Measurements from ENCODE around the gene TMEM169. TPM values are rescaled to one million over a fixed set of nuclear protein-coding genes. Genes with fewer than 3 reads are reported as not detected.

TMEM169 gene
- polyA plus RNA-seq, 1 experiment: 0.16 TPM

DNA sequence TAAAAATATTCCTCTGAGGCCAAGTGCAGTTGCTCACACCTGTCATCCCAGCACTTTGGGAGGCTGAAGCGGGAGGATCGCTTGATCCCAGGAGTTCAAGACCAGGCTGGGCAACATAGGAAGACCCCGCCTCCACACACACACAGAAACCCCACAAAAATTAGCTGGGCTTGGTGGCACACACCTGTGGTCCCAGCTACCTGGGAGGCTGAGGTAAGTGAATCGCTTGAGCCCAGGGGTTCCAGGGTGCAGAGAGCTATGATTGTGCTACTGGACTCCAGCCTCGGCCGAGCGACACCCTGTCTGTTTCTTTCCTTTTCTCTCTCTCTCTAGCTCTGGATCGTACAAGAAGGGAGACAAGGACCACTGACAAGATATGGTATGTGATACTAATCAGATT lies 25.6 kb downstream of the TMEM169 start:
- TF ChIP-seq, protein P1, sequence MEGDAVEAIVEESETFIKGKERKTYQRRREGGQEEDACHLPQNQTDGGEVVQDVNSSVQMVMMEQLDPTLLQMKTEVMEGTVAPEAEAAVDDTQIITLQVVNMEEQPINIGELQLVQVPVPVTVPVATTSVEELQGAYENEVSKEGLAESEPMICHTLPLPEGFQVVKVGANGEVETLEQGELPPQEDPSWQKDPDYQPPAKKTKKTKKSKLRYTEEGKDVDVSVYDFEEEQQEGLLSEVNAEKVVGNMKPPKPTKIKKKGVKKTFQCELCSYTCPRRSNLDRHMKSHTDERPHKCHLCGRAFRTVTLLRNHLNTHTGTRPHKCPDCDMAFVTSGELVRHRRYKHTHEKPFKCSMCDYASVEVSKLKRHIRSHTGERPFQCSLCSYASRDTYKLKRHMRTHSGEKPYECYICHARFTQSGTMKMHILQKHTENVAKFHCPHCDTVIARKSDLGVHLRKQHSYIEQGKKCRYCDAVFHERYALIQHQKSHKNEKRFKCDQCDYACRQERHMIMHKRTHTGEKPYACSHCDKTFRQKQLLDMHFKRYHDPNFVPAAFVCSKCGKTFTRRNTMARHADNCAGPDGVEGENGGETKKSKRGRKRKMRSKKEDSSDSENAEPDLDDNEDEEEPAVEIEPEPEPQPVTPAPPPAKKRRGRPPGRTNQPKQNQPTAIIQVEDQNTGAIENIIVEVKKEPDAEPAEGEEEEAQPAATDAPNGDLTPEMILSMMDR (IDR thresholded peaks at IDR 0.05; ENCODE audit: low read depth, low read length): no peak
- ChIA-PET CTCF (no interaction called here), POLR2A (no interaction called here)
- no peak for DNase-seq (ENCODE audit: low read depth, low spot score)
- Histone ChIP-seq H3K9me3 (ENCODE audit: control insufficient read depth, insufficient read depth, low read length) (no peaks in the 10 kb centered on the region), H3K27me3 (ENCODE audit: control insufficient read depth, insufficient read depth, low read length) (no peaks in the 10 kb centered on the region), H3K4me3 (ENCODE audit: low read depth, low read length) (no peak overlapping the region), H3K27ac (ENCODE audit: low read depth, low read length) (no peak overlapping the region)

DNA sequence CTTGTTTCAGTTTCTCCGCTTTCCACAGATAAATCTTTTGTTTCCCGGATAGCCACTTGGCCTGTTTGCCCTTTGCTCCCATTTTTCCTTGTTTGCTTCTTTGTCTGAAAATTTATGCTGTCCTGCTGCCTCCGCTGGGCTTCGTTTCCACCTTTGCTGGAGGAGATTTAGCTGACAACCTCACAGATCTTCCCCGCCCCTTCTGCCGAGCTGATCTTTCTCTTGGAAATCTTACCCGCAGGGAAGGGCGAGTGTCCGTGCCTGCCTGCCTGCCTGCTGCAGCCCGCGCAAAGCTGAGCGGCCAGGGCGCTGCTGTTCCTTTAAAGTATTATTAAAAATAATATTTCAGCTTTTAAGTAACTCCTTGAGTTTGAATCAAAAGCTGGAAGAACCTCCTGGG lies 26.0 kb downstream of the TMEM169 start:
- no peak for DNase-seq (ENCODE audit: low read depth, low spot score)
- TF ChIP-seq, protein P1 (IDR thresholded peaks at IDR 0.05; ENCODE audit: low read depth, low read length): no peak

DNA sequence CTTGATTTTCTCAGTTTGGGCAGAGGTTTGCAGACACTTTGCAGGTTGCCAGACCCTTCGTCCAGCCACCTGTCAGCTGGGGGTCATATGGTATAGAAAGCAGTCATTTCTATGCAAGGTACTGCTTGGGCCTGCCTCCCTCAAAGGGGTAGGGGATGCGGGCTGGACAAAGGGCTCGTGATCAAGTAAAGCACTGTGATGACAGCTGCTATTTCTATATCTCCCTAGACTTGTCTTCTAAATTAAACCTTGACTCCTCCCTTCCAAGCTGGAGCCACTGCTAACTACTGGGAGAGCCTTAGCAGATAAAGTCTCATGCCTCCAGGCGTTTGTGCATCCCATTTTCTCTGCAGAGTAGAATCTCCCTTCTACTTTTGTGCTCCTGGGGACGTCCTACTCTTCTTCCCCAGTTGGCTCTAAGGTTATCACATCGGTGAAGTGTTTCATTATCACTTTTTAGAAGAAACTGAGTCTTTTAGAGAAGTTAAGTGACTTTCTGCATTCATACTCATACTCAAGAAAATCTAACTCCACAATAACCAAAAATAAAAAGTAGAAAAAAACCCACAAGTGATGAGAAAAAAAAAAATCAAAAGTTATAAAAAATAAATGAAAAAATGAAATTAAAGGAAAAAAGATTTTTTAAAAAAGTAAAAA lies 26.7 kb downstream of the TMEM169 start:
- no peaks in the 10 kb centered on the region for H3K9me3 ChIP-seq (ENCODE audit: control insufficient read depth, insufficient read depth, low read length)
- H3K27ac ChIP-seq (ENCODE audit: low read depth, low read length): no peak overlapping the region
- H3K27me3 ChIP-seq (ENCODE audit: control insufficient read depth, insufficient read depth, low read length): no peaks in the 10 kb centered on the region
- ChIA-PET POLR2A (interaction anchor here (1.2 kb wide), 1 partner anchor 27 kb away, joined by 6 read pairs; the partner anchor contains the start of genes PECR and TMEM169), CTCF (interaction anchor here (0.7 to 2.5 kb wide), 6 partner anchors 10 to 296 kb away, joined by 3 to 12 read pairs (median 4); no protein-coding TSS in a partner anchor)
- H3K4me3 ChIP-seq (ENCODE audit: low read depth, low read length): peak overlapping the region; percentile 63
- TF ChIP-seq, protein P1 (IDR thresholded peaks at IDR 0.05; ENCODE audit: low read depth, low read length): no peak
- DNase-seq (ENCODE audit: low read depth, low spot score): no peak

More for the DNA sequence above, 26.0 kb downstream of the TMEM169 start:
- ChIA-PET CTCF (interaction anchor here (1.0 kb wide), 1 partner anchor 10 kb away, joined by 3 read pairs; no protein-coding TSS in a partner anchor), POLR2A (no interaction called here)
- Histone ChIP-seq H3K27me3 (ENCODE audit: control insufficient read depth, insufficient read depth, low read length) (no peaks in the 10 kb centered on the region), H3K27ac (ENCODE audit: low read depth, low read length) (no peak overlapping the region), H3K4me3 (ENCODE audit: low read depth, low read length) (no peak overlapping the region), H3K9me3 (ENCODE audit: control insufficient read depth, insufficient read depth, low read length) (no peaks in the 10 kb centered on the region)

DNA sequence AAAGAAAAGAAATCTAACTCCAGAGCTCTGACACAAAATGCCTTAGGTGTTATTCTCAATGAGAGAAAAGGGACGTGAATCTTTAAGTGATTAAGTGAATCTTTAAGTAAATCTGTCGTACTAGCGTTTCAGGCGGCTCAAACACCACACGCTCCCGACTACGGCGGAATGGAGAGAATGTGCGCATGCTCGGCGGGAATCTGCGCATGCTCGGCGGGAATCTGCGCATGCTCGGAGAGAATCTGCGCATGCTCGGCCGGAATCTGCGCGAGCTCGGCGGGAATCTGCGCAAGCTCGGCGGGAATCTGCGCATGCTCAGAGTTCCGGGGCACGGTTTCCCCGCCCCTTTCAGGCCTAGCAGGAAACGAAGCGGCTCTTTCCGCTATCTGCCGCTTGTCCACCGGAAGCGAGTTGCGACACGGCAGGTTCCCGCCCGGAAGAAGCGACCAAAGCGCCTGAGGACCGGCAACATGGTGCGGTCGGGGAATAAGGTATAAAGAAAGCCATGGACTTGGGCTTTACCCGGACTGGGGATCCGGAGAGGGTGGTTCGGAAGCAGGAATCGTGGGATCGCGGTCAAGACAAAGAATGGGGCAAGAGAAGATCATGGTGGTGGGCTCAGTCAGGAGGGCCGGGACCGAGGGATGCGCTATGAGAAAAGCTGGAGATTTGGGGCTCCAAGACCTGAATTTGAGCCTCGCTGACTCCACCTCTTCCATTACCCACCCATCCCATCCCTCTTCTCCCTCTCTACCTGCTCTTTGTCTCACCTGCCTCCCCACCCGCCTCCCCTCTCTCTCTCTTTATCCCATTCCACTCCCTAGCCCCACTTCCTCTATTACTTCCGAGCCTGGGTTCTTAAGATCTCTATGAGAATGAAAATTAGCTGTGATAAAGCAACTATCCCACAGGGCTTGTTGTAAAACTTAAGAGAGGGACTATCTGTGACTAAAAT lies 27.5 kb downstream of the TMEM169 start, which contains the start of gene XRCC5:
XRCC5 (plus strand) TSS at position 382 of the 955 bp plus-strand sequence; CDS start at position 471, 89 bp downstream.
- Histone ChIP-seq H3K27ac (ENCODE audit: low read depth, low read length) (peak within 1 kb of the TSS; percentile 89), H3K4me3 (ENCODE audit: low read depth, low read length) (peak within 1 kb of the TSS; percentile 97), H3K27me3 (ENCODE audit: control insufficient read depth, insufficient read depth, low read length) (no peaks in the 10 kb centered on the region), H3K9me3 (ENCODE audit: control insufficient read depth, insufficient read depth, low read length) (no peaks in the 10 kb centered on the region)
- ChIA-PET CTCF (interaction anchor here (0.7 to 2.5 kb wide), 16 partner anchors 8 to 388 kb away, joined by 3 to 13 read pairs (median 4); no protein-coding TSS in a partner anchor), POLR2A (interaction anchor here (1.2 kb wide), 1 partner anchor 28 kb away, joined by 6 read pairs; the partner anchor contains the start of genes PECR and TMEM169)
- peak; percentile 96 for DNase-seq (ENCODE audit: low read depth, low spot score)
- TF ChIP-seq, protein P1 (IDR thresholded peaks at IDR 0.05; ENCODE audit: low read depth, low read length): no peak

Data from AG04450 (cell line).